VCaP (cell line): ENCODE data around the gene TTLL6.
A peak's percentile ranks its signal among the peaks of the same experiment; 100 is the strongest.

ENCODE experiments used
- H3K27ac ChIP-seq: fragments of 450-650 bp; 2 replicates; pipeline ENCODE4 v1.5.1; 2017
- CTCF ChIP-seq: fragments of 450-650 bp; conservative IDR thresholded peaks from 2 replicates; pipeline ENCODE4 v1.5.1; 2017; ENCODE audit warnings: mild to moderate bottlenecking, moderate library complexity

Gene TTLL6

GRCh38 chr17:48816774-48817590 lies at the start of gene TTLL6:
TSS of gene TTLL6 (minus strand) at chr17:48817229. CDS start at chr17:48817072, 157 bp downstream.
- TF ChIP-seq CTCF: no peak
- peak within 1 kb of the TSS; percentile 81 for H3K27ac ChIP-seq

GRCh38 chr17:48860456-48860855 lies 43.4 kb upstream of the TTLL6 start:
- no peak for TF ChIP-seq CTCF
- no peak overlapping the region for H3K27ac ChIP-seq

GRCh38 chr17:48860034-48860433 lies 43.0 kb upstream of the TTLL6 start:
- H3K27ac ChIP-seq: no peak overlapping the region
- TF ChIP-seq CTCF: peak; percentile 24

- no peak for TF ChIP-seq CTCF
Measured at GRCh38 chr17:48856122-48856821, 39.2 kb upstream of the TTLL6 start.

GRCh38 chr17:48854774-48855476 lies 37.9 kb upstream of the TTLL6 start:
- H3K27ac ChIP-seq: no peak overlapping the region
- TF ChIP-seq CTCF: no peak

More at GRCh38 chr17:48856122-48856821, 39.2 kb upstream of the TTLL6 start:
- no peak overlapping the region for H3K27ac ChIP-seq

- no peak for TF ChIP-seq CTCF
- no peak overlapping the region for H3K27ac ChIP-seq
Measured at GRCh38 chr17:48850792-48851323, 33.8 kb upstream of the TTLL6 start.
